Keratinocyte (primary cell): ENCODE measurements around the gene IRF8.

Experiments used
- EZH2 ChIP-seq: IDR thresholded peaks from one replicate; pipeline ENCODE4 v1.6.1; 2012; ENCODE audit warnings: inconsistent platforms, mild to moderate bottlenecking, low read length, moderate library complexity
- TF ChIP-seq, protein P1 (sequence below), 3 experiments: IDR thresholded peaks in 1 of 3; conservative IDR thresholded peaks in 1 of 3; optimal IDR thresholded peaks in 1 of 3; 2 replicates in 2 of 3; 3 replicates in 1 of 3; pipeline versions ENCODE3 to v1.5.1; 2011; ENCODE audit warnings: low read length in 3 of 3, mild to moderate bottlenecking in 3 of 3, moderate library complexity in 2 of 3, control low read depth in 1 of 3, inconsistent platforms in 1 of 3; ENCODE audit not compliant: insufficient read depth in 2 of 3; ENCODE audit errors: extremely low read depth in 1 of 3

DNA sequence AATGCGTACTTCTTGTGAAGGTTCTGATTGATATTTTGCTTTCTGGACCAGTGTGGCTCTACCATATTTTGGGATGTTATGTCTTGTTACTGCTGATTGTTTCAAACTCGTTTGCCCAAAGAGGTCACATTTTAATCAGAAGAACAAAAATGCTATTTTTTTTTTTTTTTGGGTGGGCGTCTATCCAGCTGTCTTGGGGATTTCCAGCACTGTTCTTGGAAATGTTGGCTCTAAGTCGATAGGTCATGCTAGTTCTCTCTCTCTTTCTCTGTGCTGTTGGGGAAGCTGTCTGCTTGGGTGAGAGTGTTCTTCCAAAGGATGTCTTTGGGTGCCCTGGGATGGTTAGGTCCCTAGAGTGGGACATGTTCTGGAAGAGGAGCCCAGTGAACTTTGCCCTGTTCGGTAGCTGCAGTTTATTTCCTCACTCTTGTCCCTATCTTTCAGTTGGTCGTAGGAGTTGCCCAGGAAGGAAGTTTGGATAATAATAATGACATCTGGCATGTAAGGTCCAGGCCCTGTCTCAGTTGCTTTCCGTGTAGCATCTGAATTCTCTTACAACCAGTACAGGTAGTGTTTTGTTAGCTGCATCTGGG lies 2.9 kb downstream of the IRF8 start:
- TF ChIP-seq, protein P1, sequence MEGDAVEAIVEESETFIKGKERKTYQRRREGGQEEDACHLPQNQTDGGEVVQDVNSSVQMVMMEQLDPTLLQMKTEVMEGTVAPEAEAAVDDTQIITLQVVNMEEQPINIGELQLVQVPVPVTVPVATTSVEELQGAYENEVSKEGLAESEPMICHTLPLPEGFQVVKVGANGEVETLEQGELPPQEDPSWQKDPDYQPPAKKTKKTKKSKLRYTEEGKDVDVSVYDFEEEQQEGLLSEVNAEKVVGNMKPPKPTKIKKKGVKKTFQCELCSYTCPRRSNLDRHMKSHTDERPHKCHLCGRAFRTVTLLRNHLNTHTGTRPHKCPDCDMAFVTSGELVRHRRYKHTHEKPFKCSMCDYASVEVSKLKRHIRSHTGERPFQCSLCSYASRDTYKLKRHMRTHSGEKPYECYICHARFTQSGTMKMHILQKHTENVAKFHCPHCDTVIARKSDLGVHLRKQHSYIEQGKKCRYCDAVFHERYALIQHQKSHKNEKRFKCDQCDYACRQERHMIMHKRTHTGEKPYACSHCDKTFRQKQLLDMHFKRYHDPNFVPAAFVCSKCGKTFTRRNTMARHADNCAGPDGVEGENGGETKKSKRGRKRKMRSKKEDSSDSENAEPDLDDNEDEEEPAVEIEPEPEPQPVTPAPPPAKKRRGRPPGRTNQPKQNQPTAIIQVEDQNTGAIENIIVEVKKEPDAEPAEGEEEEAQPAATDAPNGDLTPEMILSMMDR (optimal IDR thresholded peaks at IDR 0.05 in 1 of 3, IDR thresholded peaks at IDR 0.05 in 1 of 3, conservative IDR thresholded peaks at IDR 0.05 in 1 of 3; ENCODE audit: extremely low read depth in 1 of 3, insufficient read depth in 2 of 3, low read length in 3 of 3) = no peak
- TF ChIP-seq EZH2 = no peak
